AG20443 (cell line): Measurements from ENCODE around the gene CDC73.
"Not testable (repeated sequence)": the region's sequence is repeated elsewhere in the genome, so short reads cannot be mapped to it uniquely, and the experiment has no call there.

ENCODE experiments used
- DNase-seq: peaks from one replicate; pipeline ENCODE4 v3.0.0; 2012; ENCODE audit warnings: low spot score, mixed read lengths

CDC73 gene

DNA sequence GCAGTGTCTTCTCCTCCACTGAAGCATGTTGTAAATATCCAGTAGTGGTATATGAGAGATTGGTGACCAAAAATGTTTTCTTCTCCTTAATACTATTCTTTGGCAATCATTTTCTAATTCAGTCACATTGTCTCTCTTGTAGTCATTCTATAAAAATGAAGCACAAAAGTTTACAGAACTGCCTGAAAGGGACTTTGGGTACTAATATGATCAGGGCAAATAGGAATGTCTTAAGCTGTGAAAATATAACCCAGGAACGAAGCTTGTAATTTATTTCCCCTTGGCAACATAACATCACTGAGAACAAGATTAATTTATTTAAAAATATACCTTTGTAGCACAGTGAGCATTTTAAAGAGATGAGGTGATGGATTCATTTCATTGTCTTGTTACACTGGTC lies 59.7 kb downstream of the CDC73 start:
- no peak for DNase-seq

DNA sequence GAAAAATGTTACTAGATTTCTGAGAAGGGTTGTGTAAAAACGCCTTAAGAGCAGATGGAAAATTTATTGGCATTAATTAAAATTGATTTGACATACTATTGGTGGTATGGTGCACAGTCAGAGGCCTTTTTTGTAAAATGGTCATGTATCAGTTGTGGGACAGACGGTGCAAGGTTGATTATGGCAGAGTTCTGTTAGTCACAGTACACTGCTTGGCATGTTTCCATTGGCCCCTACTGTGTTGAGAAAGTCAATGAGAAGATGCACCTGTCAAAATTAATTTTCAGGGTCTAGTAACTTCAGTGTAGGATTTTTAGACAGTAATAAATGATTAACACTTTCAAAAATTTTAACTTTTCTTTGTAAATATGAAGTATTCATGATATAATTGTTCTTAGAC lies 60.2 kb downstream of the CDC73 start:
- no peak for DNase-seq

DNA sequence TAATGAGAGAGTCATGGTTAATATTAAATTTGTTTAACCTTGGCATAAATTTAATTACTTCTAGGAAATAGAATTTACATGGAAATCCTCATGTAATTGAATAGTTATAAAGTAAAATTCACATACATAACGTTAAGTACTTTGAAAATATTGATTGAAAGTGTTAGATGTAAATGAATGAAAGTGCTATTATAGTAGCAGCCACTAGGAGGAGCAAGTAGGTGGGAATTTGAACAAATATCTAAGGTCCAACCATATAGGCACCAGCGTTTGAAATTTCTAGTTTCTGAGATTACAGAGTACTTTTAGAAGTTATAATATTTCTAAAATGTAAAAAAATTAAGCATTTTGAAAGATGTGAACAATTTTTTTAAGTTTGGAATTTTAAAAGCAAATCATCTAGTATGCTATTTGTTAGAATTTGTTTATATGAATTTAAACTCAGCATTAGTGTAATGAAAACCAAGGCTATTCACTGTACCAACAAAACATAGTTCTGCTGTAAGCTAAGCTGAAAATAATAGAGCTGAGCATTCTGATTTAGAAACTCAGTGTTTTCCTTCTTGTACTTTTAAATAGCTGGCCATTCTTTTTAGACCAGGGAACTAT lies 61.3 kb downstream of the CDC73 start:
- peak; percentile 13 for DNase-seq

DNA sequence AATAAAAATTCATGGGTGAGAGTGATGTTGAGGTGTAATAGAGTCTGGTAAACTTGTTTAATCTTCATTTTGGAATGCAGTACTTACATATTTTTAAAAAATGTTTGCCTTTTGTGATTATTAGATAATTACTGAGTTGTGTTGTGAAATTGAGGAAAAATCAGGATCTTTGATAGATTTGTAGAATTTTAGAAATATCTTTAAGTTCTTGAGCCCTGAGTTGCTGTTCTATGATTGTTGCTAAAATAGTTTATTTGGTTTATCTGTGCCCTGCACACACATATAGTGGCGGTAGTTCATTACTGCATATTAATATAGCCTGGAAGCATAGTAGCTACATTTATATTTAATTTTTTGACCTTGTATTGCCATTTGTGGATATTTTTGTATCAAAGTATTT lies 62.9 kb downstream of the CDC73 start:
- no peak for DNase-seq

DNA sequence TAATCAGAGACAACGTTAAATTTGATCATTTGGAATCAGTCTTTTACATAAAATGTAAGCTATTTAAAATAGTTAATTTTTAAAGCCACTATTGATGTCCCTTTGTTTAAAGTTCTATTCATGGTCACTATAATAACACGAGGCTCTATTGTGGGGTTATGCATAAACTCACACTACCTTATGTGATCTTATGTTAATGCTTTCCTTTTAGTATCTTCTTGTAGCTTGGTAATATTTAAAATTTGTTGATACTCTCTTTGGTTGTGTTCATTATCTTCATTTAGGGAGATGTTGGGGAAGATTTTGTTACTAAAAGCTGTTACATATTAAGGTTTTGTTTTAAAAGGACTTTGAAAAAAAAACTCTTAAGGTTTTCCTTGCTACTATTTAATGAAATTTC lies 63.4 kb downstream of the CDC73 start:
- no peak for DNase-seq

DNA sequence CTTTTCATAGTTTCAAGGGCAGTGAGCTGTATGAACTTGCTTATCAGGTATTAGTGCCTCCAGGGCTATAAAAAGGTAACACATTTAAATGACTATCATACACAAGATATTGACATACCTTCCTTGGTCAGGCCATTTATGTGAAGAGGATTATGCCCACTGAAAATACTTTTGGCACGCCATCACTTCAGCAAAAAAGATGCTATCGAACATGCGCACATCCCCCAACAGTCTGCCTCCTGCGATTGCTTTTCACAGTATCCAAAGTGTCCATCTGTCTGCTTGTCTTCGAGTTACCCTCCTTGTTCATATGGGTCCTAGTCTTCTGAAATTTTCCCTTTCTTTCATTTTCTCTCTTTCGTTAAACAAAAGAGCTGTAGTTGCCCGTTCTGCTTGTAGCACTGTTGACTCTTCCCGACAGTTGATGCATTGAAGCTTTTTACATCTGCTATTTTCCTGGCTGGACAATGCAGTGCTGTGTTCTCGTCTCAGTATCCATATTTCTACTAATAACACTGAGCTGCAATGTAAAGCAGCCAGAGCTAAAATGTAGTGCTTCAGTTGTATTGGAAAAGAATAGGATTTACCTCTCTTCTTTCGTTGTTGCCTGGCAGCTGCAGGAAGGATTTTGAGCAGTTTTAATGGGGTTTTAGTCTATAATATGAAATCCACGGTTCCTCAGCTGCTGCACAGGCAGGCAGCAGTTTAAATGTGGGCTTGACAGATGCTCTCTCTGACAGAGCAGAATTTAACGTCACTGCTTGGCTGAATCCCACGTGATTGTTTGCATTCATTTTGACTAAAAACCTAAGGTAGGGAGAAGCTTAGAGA lies 64.3 kb downstream of the CDC73 start, which contains the start of gene B3GALT2:
Gene B3GALT2 (minus strand): TSS at position 713 of the 831 bp plus-strand sequence. CDS start 5,051 bp downstream, outside the sequence.
- DNase-seq: peak; percentile 19

DNA sequence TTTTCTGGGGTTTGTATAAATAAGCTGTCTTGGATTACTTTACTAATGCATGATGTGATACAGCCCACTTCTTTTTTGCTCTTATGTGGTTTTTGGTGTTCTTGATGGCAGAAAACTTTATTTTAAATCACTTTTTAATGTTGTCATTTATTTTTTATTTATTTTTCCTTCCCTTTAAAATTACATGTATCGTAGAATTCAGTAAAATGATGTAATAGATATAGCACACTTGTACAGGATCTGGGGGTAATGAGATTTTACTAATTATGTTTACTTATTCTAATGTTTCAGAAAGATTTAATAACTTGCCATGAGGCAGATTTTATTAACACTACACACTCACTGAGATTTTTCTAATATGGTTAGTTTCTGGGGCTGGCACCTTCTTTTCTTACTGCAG lies 65.3 kb downstream of the CDC73 start:
- DNase-seq: no peak

DNA sequence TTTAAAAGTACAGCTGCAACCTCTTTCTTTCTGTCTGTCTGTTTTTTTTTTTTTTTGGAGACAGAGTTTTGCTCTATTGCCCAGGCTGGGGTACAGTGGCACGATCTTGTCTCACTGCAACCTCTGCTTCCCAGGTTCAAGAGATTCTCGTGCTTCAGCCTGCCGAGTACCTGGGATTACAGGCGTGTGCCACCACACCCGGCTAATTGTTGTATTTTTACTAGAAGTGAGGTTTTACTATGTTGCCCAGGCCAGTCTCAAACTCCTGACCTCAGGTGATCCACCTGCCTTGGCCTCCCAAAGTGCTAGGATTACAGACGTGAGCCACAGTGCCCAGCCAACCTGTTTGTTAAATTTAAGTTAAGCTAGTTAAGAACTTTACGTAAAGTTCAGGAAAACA lies 67.1 kb downstream of the CDC73 start:
- not testable (repeated sequence) for DNase-seq

DNA sequence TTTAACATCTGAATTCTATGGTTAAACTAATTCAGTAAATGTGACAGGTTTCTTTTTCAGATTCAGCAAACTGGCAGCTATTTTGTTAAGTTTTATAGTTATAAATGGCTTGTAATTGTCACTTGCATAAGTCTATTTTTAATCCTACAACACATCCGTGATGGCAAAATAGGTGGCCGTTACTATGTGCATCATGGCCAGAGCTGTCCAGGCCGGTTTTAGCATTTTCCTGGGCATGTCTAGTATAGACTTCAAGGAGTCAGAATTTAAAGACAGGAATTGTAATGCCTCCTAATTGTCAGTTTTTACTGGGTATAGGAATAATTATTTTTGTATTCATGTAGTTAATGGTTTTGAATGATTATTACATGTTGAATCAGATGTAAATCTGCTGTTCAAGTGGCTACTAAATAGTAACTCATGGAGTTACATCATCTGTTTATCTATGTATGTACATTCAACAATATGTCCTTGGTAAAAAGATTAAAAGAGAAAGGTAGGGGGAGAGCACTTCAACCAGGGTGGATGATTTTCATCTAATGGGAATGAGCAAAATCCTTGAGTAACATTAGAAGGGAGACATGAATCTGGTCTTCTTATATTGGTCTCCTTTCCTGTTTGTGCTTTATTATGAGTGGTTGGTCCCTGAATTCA lies 67.7 kb downstream of the CDC73 start:
- no peak for DNase-seq

DNA sequence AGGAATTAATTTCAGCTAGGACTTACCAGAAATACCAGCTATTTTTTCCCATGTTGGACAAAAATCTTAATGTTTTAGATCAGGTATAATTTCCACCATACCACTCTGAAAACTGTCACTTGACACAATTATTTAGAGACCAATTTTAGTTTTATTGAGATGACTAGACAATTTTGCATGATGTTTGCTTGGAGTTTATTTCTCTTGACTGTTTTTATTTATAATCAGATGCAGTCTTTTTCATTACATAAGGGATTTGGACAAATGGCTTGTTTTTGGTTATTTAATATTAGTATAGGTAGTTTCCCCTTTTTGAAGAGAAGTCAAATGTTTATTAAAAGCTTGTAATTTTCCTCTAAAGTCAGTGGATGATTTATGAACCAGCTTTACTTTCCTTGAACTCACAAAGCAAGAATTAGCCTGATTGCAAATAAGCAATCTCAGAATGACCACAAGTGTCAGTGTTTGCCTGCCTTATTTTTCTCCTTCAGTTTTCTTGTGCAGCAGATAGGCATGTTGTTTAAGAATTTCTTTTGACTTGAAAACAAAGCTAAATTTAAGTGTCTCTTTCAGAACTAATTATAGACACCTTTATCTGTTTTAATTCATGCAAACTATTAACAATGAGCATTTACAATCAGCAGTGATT lies 68.4 kb downstream of the CDC73 start:
- peak; percentile 27 for DNase-seq

DNA sequence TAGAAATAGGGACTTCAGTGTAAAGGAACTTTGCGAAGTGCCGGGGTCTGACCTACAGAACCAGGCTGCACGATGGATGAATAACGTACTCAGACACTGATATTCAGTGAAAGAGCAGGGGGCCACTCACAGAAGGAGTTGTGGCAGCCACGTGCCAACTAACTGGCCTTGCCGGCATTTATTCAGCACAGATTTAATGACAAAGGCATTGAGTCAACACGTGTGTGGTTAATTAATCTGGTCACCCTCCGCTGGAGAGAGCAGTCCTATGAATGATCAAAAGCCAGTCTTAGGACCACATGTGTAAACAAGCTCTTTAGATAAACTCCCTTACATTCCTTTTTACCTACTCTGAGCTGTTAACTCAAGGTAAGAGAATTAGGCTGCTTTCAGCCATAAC lies 70.8 kb downstream of the CDC73 start:
- no peak for DNase-seq

DNA sequence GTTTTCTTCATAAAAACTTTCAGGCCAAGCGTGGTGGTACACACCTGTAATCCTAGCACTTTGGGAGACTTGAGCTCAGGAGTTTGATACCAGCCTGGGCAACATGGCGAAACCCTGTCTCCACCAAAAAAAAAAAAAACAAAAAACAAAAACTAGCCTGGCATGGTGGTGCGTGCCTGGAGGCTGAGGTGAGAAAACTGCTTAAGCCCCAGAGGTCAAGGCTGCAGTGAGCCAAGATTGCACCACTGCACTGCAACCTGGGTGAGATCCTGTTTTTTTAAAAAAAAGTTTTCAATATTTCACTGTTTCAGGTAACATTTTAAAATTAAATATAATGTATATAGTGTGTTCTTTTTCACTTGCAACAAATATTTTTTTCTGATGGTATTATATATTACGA lies 78.1 kb downstream of the CDC73 start:
- no peak for DNase-seq

DNA sequence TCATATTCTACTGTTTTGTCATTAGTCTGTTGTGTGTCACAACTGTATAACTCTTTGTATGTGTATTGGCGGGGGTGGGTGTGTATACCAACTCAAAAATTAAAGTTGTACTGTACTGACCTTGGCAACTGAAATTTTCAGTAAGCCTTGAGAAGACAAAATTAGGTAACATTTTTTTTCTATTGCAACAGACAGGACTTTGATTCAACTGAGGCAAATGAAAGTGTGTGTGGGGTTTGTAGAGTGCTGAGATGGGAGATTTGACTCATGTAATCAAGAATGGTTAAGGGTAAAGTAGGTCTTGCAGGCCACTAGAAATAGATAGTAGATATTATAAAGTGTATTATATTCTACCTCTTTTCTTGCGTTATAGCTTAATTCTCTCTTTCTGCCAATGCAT lies 79.2 kb downstream of the CDC73 start:
- no peak for DNase-seq

DNA sequence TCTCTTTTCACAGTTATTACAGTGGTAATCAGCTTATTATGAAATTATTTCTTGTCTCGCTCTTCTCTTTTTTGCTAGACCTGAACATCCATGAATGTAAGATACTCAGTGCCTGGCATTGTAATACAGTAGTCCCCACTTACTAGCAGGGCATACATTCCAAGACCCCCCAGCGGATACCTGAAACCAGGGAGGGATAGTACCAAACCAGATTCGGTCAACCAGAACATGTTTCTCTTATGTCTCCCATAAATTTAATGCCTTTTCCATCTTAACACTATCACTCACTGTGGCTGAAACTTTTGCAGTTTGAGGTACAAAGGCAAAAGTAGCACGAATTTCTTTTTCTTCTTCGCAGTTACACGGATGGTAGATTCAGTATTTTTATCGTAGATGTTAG lies 89.2 kb downstream of the CDC73 start:
- DNase-seq: no peak

DNA sequence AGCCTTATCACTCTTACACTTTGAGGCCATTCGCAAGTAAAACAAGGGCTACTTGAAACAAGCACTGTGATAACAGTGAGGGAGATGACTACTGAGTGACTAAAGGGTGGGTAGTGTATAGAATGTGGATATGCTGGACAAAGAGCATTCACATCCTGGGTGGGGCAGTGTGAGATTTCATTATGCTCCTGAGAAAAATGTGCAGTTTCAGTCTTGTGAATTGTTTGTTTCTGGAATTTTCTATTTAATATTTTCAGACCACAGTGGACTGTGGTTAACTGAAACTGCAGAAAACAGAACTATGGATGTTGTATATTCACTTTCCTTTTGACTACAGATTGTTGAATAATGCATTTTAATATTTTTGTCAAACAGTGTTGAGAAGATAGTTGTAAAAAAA lies 89.7 kb downstream of the CDC73 start:
- peak; percentile 48 for DNase-seq

DNA sequence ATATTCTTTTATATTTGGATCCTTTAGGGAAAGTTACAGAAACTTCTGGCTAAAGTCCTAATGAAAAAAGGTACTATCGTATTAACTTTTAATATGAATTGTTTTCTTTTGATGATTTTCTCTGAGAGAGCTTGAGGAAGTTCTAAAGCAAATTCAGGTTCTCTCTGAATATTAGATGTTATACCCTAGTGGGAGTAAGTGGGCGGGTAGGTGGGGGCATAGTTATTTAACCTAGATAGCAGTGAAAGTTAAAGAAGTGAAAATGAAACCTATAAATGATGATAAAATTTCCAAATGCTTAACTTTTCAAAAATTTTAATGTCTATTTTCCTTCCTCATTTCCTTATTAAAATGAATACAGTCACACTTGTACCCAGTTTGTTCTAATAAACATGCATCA lies 90.8 kb downstream of the CDC73 start:
- DNase-seq: no peak

DNA sequence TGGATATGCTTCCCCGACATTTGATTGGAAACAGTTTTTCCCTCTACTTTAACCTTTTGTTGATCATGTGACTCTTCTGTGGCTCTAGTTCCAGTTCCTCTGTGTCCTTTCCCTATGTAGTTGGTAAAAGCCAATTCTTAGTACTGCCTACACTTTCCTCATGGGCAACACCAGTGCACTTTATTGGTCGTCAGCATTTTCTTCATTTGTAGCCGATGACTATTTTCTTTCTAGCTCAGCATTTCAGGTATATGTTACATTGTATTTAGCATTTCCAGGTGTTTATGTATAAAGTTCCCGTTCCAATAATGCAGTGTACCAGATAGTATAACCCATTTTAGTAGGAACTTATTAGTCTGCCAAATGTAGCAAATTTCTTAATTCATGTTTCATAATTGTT lies 92.2 kb downstream of the CDC73 start:
- no peak for DNase-seq

DNA sequence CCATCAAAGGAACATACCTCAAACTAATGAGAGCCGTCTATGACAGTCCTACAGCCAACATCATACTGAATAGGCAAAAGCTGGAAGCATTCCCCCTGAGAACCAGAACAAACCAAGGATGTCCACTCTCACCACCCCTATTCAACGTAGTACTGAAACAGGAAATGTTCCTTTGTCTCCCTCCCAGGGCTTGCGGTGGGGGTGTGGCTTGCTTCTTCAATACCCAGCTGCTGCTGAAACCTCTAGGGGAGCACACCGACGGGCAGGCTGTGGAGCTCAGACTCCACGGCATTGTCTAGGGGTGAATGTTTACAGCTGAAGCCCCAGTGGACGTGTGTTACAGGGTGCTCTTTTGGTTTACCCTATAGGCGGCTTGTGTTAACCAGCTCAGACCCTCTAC lies 95.1 kb downstream of the CDC73 start:
- no peak for DNase-seq

DNA sequence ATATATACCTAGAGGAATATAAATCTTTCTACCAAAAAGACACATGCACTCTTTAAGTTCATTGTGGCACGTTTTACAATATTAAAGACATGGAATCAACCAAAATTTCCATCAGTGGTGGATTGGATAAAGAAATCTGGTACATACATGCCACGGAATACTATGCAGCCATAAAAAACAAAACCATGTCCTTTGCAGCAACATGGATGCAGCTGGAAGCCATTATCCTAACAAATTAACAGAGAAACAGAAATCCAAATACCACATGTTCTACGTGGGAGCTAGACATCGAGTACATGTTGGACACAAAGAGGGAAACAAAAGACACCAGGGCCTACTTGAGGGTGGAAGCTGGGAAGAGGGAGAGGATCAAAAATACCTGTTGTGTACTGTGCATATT lies 97.6 kb downstream of the CDC73 start:
- DNase-seq: no peak

DNA sequence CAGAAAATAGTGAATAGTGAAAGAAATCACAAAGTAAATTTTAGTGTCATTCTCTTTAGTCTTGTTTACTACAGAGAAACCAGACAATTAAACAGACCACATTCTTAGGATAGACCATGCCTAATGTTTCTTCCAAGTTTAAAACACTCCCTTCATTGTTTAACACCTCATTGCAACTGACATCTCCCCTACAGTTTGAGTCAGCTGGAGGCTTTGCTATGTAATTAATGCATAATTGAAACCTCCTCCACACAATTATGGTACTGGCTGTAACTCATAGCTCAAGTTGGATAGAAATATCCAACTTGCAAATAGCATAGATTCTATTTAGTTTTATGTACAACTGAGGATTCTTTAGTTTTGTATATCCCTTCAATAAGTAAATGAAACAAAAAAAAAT lies 99.8 kb downstream of the CDC73 start:
- DNase-seq: no peak

DNA sequence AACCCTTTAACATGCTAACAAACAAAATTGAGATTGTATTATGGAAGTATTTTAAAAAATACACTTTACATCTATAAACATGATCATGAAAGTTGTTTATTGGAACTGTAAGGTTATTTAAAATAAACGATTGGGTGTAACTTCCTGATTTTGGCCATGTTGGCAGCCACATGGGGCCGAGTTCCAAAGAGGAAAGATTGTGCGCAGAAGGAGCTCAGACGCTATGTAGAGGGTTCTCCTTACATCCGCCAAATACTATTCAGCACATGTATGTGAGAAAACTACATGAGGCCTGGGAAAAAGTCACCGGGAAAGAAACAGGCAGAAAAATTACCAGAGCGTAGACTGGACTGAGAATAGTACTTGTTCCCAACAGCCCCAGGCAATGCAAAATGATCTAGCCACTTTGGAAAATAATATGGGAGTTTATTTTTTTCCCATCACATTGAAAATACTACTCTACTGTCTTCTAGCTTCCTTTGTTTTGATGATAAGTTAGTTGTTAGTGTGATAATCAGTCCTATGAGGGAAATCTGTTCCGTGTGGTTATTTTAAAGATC lies 100.3 kb downstream of the CDC73 start:
- DNase-seq: no peak

DNA sequence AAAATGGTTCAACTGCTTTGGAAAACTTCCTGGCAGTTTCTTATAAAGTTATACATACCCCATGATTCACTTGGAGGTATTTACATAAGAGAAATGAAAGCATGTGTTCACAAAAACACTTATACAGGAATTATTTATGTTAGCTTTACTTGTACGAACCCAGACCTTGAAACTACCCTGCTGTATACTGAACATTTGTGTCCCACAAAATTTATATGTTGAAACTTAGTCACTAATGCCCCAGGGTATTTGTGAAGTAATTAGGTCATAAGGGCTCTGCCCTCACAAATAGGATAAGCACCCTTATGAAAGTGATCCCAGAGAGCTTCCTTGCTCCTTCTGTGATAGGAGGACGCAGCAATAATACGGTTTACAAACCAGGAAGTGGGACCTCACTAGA lies 107.3 kb downstream of the CDC73 start:
- no peak for DNase-seq
